ENCODE measurements around the gene HRH1.

GRCh38 chr3:11115548-11115947, 38.7 kb upstream of the HRH1 start:
- TF ChIP-seq CTCF (conservative IDR thresholded peaks at IDR 0.05; ENCODE audit: low read depth in 2 of 2) (no peak), ZNF462 (CRISPR knock-in tag; IDR thresholded peaks at IDR 0.05) (no peak), CREB1 (CRISPR knock-in tag; IDR thresholded peaks at IDR 0.05; ENCODE audit: low read depth) (no peak)
